IMR-90 (cell line): Measurements from ENCODE around the gene ASNSD1. TPM values are rescaled to one million over a fixed set of nuclear protein-coding genes. Genes with fewer than 3 reads are reported as not detected.

Experiments
- ATAC-seq: fragments of 200-7000 bp; cut with Tn5 transposase; 2 replicates; pipeline ENCODE4 v1.9.1; 2020; ENCODE audit warnings: low read depth, mild to moderate bottlenecking, moderate library complexity
- BruUV-seq: library from RNA; stranded (reverse); fragments of 400-500 nt; replicated peaks from 2 replicates; lab custom pipeline; 2021; lab: Mats Ljungman, UMichigan
- CTCF ChIA-PET: fragments of 300-600 bp; formaldehyde crosslinking; extraction: SDS; loops from one replicate; lab custom pipeline; 2021; ENCODE audit warnings: antibody characterized with exemption; lab: Yijun Ruan, JAX
- POLR2A ChIA-PET: fragments of 300-600 bp; sonication (Branson Sonifier 250); formaldehyde crosslinking; loops from one replicate; lab custom pipeline; 2022; ENCODE audit warnings: antibody characterized with exemption; ENCODE audit not compliant: unreplicated experiment; lab: Charles Lee
- DNase-seq: peaks from one replicate; pipeline ENCODE4 v3.0.0; 2013
- H2AFZ ChIP-seq: replicated peaks from 2 replicates; pipeline ENCODE3; 2013; ENCODE audit warnings: low read length, mild to moderate bottlenecking; ENCODE audit not compliant: poor library complexity
- H2AK5ac ChIP-seq: 2 replicates; pipeline ENCODE4 v1.6.1; 2013; ENCODE audit warnings: low read depth, low read length, inconsistent platforms
- H2AK9ac ChIP-seq: replicated peaks from 2 replicates; pipeline ENCODE3; 2013; ENCODE audit warnings: mild to moderate bottlenecking, low read depth, low read length, moderate library complexity; ENCODE audit not compliant: poor library complexity
- H2BK120ac ChIP-seq: 2 replicates; pipeline ENCODE4 v1.6.1; 2013; ENCODE audit warnings: low read depth, low read length, inconsistent platforms
- H2BK15ac ChIP-seq: 3 replicates; pipeline ENCODE4 v1.6.1; 2013; ENCODE audit warnings: low read depth, low read length, inconsistent platforms
- H2BK20ac ChIP-seq: 2 replicates; pipeline ENCODE4 v1.6.1; 2013; ENCODE audit warnings: low read depth, mild to moderate bottlenecking, inconsistent platforms, low read length, moderate library complexity
- H2BK5ac ChIP-seq: 2 replicates; pipeline ENCODE4 v1.6.1; 2013; ENCODE audit warnings: mild to moderate bottlenecking, low read depth, low read length, inconsistent platforms; ENCODE audit not compliant: poor library complexity, severe bottlenecking
- H3K14ac ChIP-seq: replicated peaks from 2 replicates; pipeline ENCODE4 v1.6.1; 2013; ENCODE audit warnings: low read depth, low read length, inconsistent platforms
- H3K18ac ChIP-seq: 2 replicates; pipeline ENCODE4 v1.6.1; 2013; ENCODE audit warnings: low read depth, low read length, control low read depth
- H3K23ac ChIP-seq: 2 replicates; pipeline ENCODE4 v1.6.1; 2013; ENCODE audit warnings: low read depth, low read length, inconsistent platforms
- H3K27ac ChIP-seq: 2 replicates; pipeline ENCODE4 v1.5.1; 2013; ENCODE audit warnings: mild to moderate bottlenecking, control low read depth, low read length; ENCODE audit not compliant: insufficient read depth
- H3K27me3 ChIP-seq: 2 replicates; pipeline ENCODE4 v1.6.1; 2013; ENCODE audit warnings: low read length; ENCODE audit not compliant: control insufficient read depth, insufficient read depth
- H3K36me3 ChIP-seq: 2 replicates; pipeline ENCODE4 v1.6.1; 2013; ENCODE audit warnings: low read length, mixed read lengths; ENCODE audit not compliant: control insufficient read depth, insufficient read depth
- H3K4ac ChIP-seq: 2 replicates; pipeline ENCODE4 v1.6.1; 2013; ENCODE audit warnings: low read depth, low read length, inconsistent platforms
- H3K4me1 ChIP-seq: 2 replicates; pipeline ENCODE4 v1.6.1; 2013; ENCODE audit warnings: low read length, mixed read lengths; ENCODE audit not compliant: control insufficient read depth, insufficient read depth
- H3K4me2 ChIP-seq: 2 replicates; pipeline ENCODE4 v1.6.1; 2013; ENCODE audit warnings: low read depth, mild to moderate bottlenecking, control low read depth, low read length, moderate library complexity
- H3K4me3 ChIP-seq: 2 replicates; pipeline ENCODE4 v1.5.1; 2013; ENCODE audit warnings: low read depth, mild to moderate bottlenecking, control low read depth, low read length, moderate library complexity; ENCODE audit not compliant: insufficient read depth
- H3K56ac ChIP-seq: 2 replicates; pipeline ENCODE4 v1.6.1; 2013; ENCODE audit warnings: low read length, inconsistent platforms; ENCODE audit not compliant: insufficient read depth; ENCODE audit errors: extremely low read depth
- H3K79me1 ChIP-seq, 2 experiments: 2 replicates each; pipeline ENCODE4 v1.6.1; 2013; ENCODE audit warnings: low read length in 2 of 2, inconsistent platforms in 1 of 2, low read depth in 1 of 2
- H3K9ac ChIP-seq: 2 replicates; pipeline ENCODE4 v1.6.1; 2013; ENCODE audit warnings: low read depth, low read length, control low read depth
- H3K9me1 ChIP-seq: 2 replicates; pipeline ENCODE4 v1.6.1; 2013; ENCODE audit warnings: low read length, inconsistent platforms; ENCODE audit not compliant: insufficient read depth
- H3K9me3 ChIP-seq: 2 replicates; pipeline ENCODE4 v1.6.1; 2013; ENCODE audit warnings: low read length; ENCODE audit not compliant: control insufficient read depth, insufficient read depth
- H4K20me1 ChIP-seq: 2 replicates; pipeline ENCODE4 v1.6.1; 2013; ENCODE audit warnings: low read length, inconsistent platforms; ENCODE audit not compliant: insufficient read depth
- H4K5ac ChIP-seq: 2 replicates; pipeline ENCODE4 v1.6.1; 2013; ENCODE audit warnings: mild to moderate bottlenecking, low read depth, low read length, control low read depth
- H4K8ac ChIP-seq, 2 experiments: 2 replicates each; pipeline ENCODE4 v1.6.1; 2013; ENCODE audit warnings: low read depth in 2 of 2, low read length in 2 of 2, control low read depth in 1 of 2, inconsistent platforms in 1 of 2
- H4K91ac ChIP-seq: 2 replicates; pipeline ENCODE4 v1.6.1; 2013; ENCODE audit warnings: low read depth, low read length, inconsistent platforms; ENCODE audit not compliant: insufficient read depth
- BHLHE40 ChIP-seq: fragments of 150-350 bp; IDR thresholded peaks from 2 replicates; pipeline ENCODE4 v1.6.1; 2016; ENCODE audit warnings: mild to moderate bottlenecking, low read depth, low read length
- CEBPB ChIP-seq: IDR thresholded peaks from 2 replicates; pipeline ENCODE4 v1.6.1; 2012; ENCODE audit warnings: low read depth, low read length, improper control_type of control experiment
- CHD1 ChIP-seq: IDR thresholded peaks from 2 replicates; pipeline ENCODE4 v1.6.1; 2012; ENCODE audit warnings: low read depth, low read length, improper control_type of control experiment
- MAFK ChIP-seq: IDR thresholded peaks from 2 replicates; pipeline ENCODE4 v1.6.1; 2012; ENCODE audit warnings: low read depth, low read length, improper control_type of control experiment
- MAZ ChIP-seq: IDR thresholded peaks from 2 replicates; pipeline ENCODE4 v1.6.1; 2012; ENCODE audit warnings: low read depth, mild to moderate bottlenecking, low read length, improper control_type of control experiment, moderate library complexity, borderline replicate concordance
- MXI1 ChIP-seq: IDR thresholded peaks from 2 replicates; pipeline ENCODE4 v1.6.1; 2012; ENCODE audit warnings: low read depth, mild to moderate bottlenecking, low read length, moderate library complexity, borderline replicate concordance
- POLR2A ChIP-seq: IDR thresholded peaks from 2 replicates; pipeline ENCODE4 v1.6.1; 2012; ENCODE audit warnings: mild to moderate bottlenecking, low read depth, low read length
- RAD21 ChIP-seq: IDR thresholded peaks from 2 replicates; pipeline ENCODE4 v1.6.1; 2012; ENCODE audit warnings: low read length, improper control_type of control experiment
- SMC3 ChIP-seq: fragments of 150-350 bp; IDR thresholded peaks from 2 replicates; pipeline ENCODE4 v1.6.1; 2016; ENCODE audit warnings: low read depth, mild to moderate bottlenecking, antibody characterized with exemption, low read length, moderate library complexity
- WGBS, 2 experiments: methylation state at CpG; one replicate each; pipeline versions ENCODE4 v1.1.5 to v1.1.7; 2013; ENCODE audit warnings: missing lambda C conversion rate in 2 of 2; ENCODE audit not compliant: insufficient read length in 1 of 2; ENCODE audit errors: extremely low coverage in 2 of 2; 5-methylcytosine and 5-hydroxymethylcytosine counted together
- dilution Hi-C: fragments of 300-500 bp; cut with HindIII; formaldehyde crosslinking; loops from one replicate; pipeline ENCODE4 v1.14.3; 2018; ENCODE audit warnings: low sequenced_read_pairs; ENCODE audit not compliant: unreplicated experiment
- in situ Hi-C: fragments of 300-500 bp; cut with MboI; formaldehyde crosslinking; loops from 3 replicates; pipeline ENCODE4 v1.14.3; 2019; ENCODE audit warnings: low sequenced_read_pairs, inconsistent platforms, mixed read lengths
- intact Hi-C: fragments of 100-400 bp; cut with micrococcal nuclease; formaldehyde crosslinking; loops from 2 replicates; pipeline ENCODE4 v1.10.0; 2022
- polyA plus RNA-seq, 3 experiments: library from polyadenylated mRNA; depleted of rRNA; stranded (reverse); fragments of >200 nt; gene quantifications; 2 replicates each; pipeline ENCODE4 v1.2.3, GENCODE V29; 2012; ENCODE audit warnings: low replicate concordance in 1 of 3
- total RNA-seq: library from RNA; depleted of rRNA; stranded (reverse); fragments of >200 nt; gene quantifications from 2 replicates; pipeline ENCODE4 v1.2.3, GENCODE V29; 2012
- TF ChIP-seq, protein P1 (sequence below): fragments of 150-350 bp; IDR thresholded peaks from 2 replicates; pipeline ENCODE4 v1.6.1; 2016; ENCODE audit warnings: low read depth, mild to moderate bottlenecking, low read length, moderate library complexity, borderline replicate concordance

Gene ASNSD1
- total and polyA plus RNA-seq, 2 of the 4 experiments (the other 2 are of a cell fraction): 29.1 to 35.7 TPM

DNA sequence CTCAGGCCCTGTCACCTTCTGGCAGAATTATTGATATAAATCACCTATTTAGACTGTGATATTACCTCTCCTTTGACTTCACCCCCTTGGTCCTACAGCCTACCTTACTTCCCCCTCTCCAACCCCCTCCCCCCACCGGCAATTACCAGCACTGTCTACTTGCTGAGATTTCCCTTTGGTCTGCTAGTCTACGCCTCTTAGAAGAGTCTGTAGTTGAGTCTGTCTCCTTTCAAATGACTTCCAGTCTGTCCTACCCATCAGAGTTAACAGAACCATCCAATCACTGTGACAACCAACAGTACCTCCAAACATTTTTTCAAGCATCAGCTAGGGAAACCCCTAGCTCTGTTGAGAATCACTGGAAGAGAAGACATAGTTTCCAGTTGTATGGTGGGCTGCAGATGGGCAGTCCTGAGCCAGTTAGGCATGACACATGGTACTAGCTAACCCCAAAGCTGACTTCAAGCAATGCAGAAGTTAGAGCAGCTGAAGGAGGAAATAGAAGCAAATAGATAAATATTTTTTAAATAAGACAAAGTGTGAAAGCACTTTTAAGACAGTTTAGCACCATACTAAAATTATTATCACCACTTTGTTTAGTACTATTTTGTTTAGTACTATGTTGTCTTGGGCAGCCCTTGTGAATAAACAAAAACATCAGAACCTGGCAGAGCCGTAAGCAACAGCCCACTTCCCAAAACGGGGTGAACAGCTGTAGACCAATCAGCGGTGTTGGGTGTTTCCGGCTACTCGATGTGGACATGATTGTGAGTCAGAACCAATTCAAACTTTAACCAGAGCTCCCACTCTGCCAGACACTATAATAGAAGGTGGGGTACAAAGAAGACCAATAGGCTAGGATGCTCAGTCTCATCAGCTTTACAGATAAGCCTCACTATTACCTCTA is 2.7 kb upstream of the ASNSD1 start:
- no peak overlapping the region for H2BK15ac ChIP-seq
- no peak overlapping the region for H2AK5ac ChIP-seq
- TF ChIP-seq BHLHE40: no peak
- no peak for TF ChIP-seq CHD1
- TF ChIP-seq SMC3: no peak
- no peak for TF ChIP-seq MAZ
- TF ChIP-seq CEBPB: no peak
- TF ChIP-seq POLR2A: no peak
- TF ChIP-seq MAFK: no peak
- no peak for TF ChIP-seq RAD21
- TF ChIP-seq MXI1: no peak
- TF ChIP-seq, protein P1, sequence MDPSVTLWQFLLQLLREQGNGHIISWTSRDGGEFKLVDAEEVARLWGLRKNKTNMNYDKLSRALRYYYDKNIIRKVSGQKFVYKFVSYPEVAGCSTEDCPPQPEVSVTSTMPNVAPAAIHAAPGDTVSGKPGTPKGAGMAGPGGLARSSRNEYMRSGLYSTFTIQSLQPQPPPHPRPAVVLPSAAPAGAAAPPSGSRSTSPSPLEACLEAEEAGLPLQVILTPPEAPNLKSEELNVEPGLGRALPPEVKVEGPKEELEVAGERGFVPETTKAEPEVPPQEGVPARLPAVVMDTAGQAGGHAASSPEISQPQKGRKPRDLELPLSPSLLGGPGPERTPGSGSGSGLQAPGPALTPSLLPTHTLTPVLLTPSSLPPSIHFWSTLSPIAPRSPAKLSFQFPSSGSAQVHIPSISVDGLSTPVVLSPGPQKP: no peak
- no peak overlapping the region; the same call in 1 of the 2 replicates for H3K18ac ChIP-seq
- H2BK20ac ChIP-seq: no peak overlapping the region
- H3K23ac ChIP-seq: no peak overlapping the region
- 0 out of 4 replicates have a peak overlapping the region, but pooled peaks of 1 of the 2 experiments have one; percentile 17 for H4K8ac ChIP-seq
- no peak overlapping the region for H3K27ac ChIP-seq
- H3K9ac ChIP-seq: no peak overlapping the region
- BruUV-seq: no TSS peak
- no peaks in the 10 kb centered on the region for H4K20me1 ChIP-seq
- no peak overlapping the region for H3K4me2 ChIP-seq
- H3K36me3 ChIP-seq: no peaks in the 10 kb centered on the region
- DNase-seq (no peak), ATAC-seq (no peak)
- no peak overlapping the region for H2AK9ac ChIP-seq
- H3K4ac ChIP-seq: no peak overlapping the region
- no peak overlapping the region for H2BK120ac ChIP-seq
- H4K91ac ChIP-seq: no peak overlapping the region
- H3K4me3 ChIP-seq: no peak overlapping the region
- peaks cover 9 to 19% of the 10 kb centered on the region in 2 experiments; a peak in 3 of 4 replicates for H3K79me1 ChIP-seq
- H2BK5ac ChIP-seq: no peak overlapping the region
- no peak overlapping the region for H3K56ac ChIP-seq
- no peaks in the 10 kb centered on the region for H3K9me3 ChIP-seq
- in situ Hi-C loops: no loop called here
- POLR2A ChIA-PET: no interaction called here
- intact Hi-C loops: loop anchor here (5.0 kb wide), 1 partner anchor 76 kb away; the partner anchor contains the start of gene SLC40A1
- no peak overlapping the region for H4K5ac ChIP-seq
- no peak overlapping the region for H3K14ac ChIP-seq
- H2AFZ ChIP-seq: no peak overlapping the region
- CTCF ChIA-PET: interaction anchor here (0.8 kb wide), 1 partner anchor 8 kb away, joined by 4 read pairs; no protein-coding TSS in a partner anchor
- no peaks in the 10 kb centered on the region; the same call in 1 of the 2 replicates for H3K27me3 ChIP-seq
- WGBS, 2 experiments: no CpG with 5 or more reads among the region's 7 CpGs
- dilution Hi-C loops: no loop called here
- H3K9me1 ChIP-seq: peaks cover 2% of the 10 kb centered on the region; the same call in 1 of the 2 replicates
- H3K4me1 ChIP-seq: peaks cover 4% of the 10 kb centered on the region; the same call in 1 of the 2 replicates
